Liver (tissue), 9 donors: ENCODE results near the gene CD28. TPM values are rescaled to one million over a fixed set of nuclear protein-coding genes. Genes with fewer than 3 reads are reported as not detected.

Source experiments
- DNase-seq: peaks from one replicate; pipeline ENCODE4 v3.0.0-alpha.2; 2017; ENCODE audit warnings: low spot score
- H3K27ac ChIP-seq, 2 donors: one replicate each; pipeline ENCODE4 v1.7.0; 2013; ENCODE audit warnings: inconsistent platforms in 2 of 2, low read length in 2 of 2, control low read depth in 1 of 2, low read depth in 1 of 2, mild to moderate bottlenecking in 1 of 2
- H3K27me3 ChIP-seq, 4 donors: one replicate each; pipeline versions ENCODE4 v1.6.1 to v1.7.0; 2013; ENCODE audit warnings: low read length in 3 of 4, inconsistent platforms in 1 of 4, mild to moderate bottlenecking in 1 of 4, moderate library complexity in 1 of 4; ENCODE audit not compliant: control insufficient read depth in 4 of 4, insufficient read depth in 4 of 4
- H3K36me3 ChIP-seq, 4 donors: one replicate each; pipeline versions ENCODE4 v1.6.1 to v1.7.0; 2013; ENCODE audit warnings: low read length in 3 of 4, mild to moderate bottlenecking in 3 of 4, low read depth in 1 of 4, moderate library complexity in 1 of 4; ENCODE audit not compliant: control insufficient read depth in 4 of 4, insufficient read depth in 3 of 4
- H3K4me1 ChIP-seq, 4 donors: one replicate each; pipeline versions ENCODE4 v1.6.1 to v1.7.0; 2013; ENCODE audit warnings: low read length in 3 of 4, mild to moderate bottlenecking in 3 of 4, moderate library complexity in 1 of 4; ENCODE audit not compliant: control insufficient read depth in 4 of 4, insufficient read depth in 4 of 4
- H3K4me3 ChIP-seq, 3 donors: one replicate each; pipeline versions ENCODE4 v1.6.1 to v1.7.0; 2013; ENCODE audit warnings: low read length in 3 of 3, control low read depth in 1 of 3, low read depth in 1 of 3, mild to moderate bottlenecking in 1 of 3
- H3K9ac ChIP-seq, 2 donors: one replicate each; pipeline ENCODE4 v1.7.0; 2013; ENCODE audit warnings: low read length in 2 of 2, mild to moderate bottlenecking in 2 of 2, moderate library complexity in 2 of 2, control low read depth in 1 of 2, low read depth in 1 of 2
- H3K9me3 ChIP-seq, 4 donors: one replicate each; pipeline versions ENCODE4 v1.6.1 to v1.7.0; 2013; ENCODE audit warnings: low read length in 3 of 4; ENCODE audit not compliant: control insufficient read depth in 4 of 4
- ATF3 ChIP-seq: IDR thresholded peaks from 2 replicates; pipeline ENCODE4 v1.6.1; 2016; ENCODE audit warnings: antibody characterized with exemption
- CTCF ChIP-seq: fragments of 150-350 bp; IDR thresholded peaks from 2 replicates; pipeline ENCODE4 v1.5.1; 2017; ENCODE audit warnings: improper control_type of control experiment, low read depth, low read length; ENCODE audit not compliant: missing input control
- FOXA1 ChIP-seq: IDR thresholded peaks from 2 replicates; pipeline ENCODE4 v1.6.1; 2016; ENCODE audit warnings: antibody characterized with exemption
- FOXA2 ChIP-seq: IDR thresholded peaks from 2 replicates; pipeline ENCODE4 v1.6.1; 2016; ENCODE audit warnings: antibody characterized with exemption
- GABPA ChIP-seq, 2 donors: IDR thresholded peaks in 1 of 2; conservative IDR thresholded peaks in 1 of 2; 2 replicates each; pipeline ENCODE4 v1.6.1; 2016; ENCODE audit warnings: antibody characterized with exemption in 2 of 2, mild to moderate bottlenecking in 1 of 2, moderate library complexity in 1 of 2
- HNF4A ChIP-seq, 2 donors: conservative IDR thresholded peaks; 2 replicates each; pipeline ENCODE4 v1.6.1; 2016; ENCODE audit warnings: antibody characterized with exemption in 2 of 2, mild to moderate bottlenecking in 2 of 2
- HNF4G ChIP-seq: IDR thresholded peaks from 2 replicates; pipeline ENCODE4 v1.6.1; 2016; ENCODE audit warnings: antibody characterized with exemption
- JUND ChIP-seq, 2 donors: IDR thresholded peaks; 2 replicates each; pipeline ENCODE4 v1.6.1; 2016; ENCODE audit warnings: antibody characterized with exemption in 2 of 2
- MAX ChIP-seq: IDR thresholded peaks from 2 replicates; pipeline ENCODE4 v1.6.1; 2016; ENCODE audit warnings: antibody characterized with exemption
- NR2F2 ChIP-seq: IDR thresholded peaks from 2 replicates; pipeline ENCODE4 v1.6.1; 2016; ENCODE audit warnings: antibody characterized with exemption
- RAD21 ChIP-seq, 2 donors: IDR thresholded peaks; 2 replicates each; pipeline ENCODE4 v1.6.1; 2016; ENCODE audit warnings: antibody characterized with exemption in 2 of 2, mild to moderate bottlenecking in 2 of 2
- REST ChIP-seq: IDR thresholded peaks from 2 replicates; pipeline ENCODE4 v1.6.1; 2016; ENCODE audit warnings: antibody characterized with exemption, mild to moderate bottlenecking
- SP1 ChIP-seq: IDR thresholded peaks from 2 replicates; pipeline ENCODE4 v1.6.1; 2018; ENCODE audit warnings: antibody characterized with exemption, mild to moderate bottlenecking
- TAF1 ChIP-seq: conservative IDR thresholded peaks from 2 replicates; pipeline ENCODE4 v1.6.1; 2016; ENCODE audit warnings: antibody characterized with exemption, mild to moderate bottlenecking
- ZBTB33 ChIP-seq: IDR thresholded peaks from 2 replicates; pipeline ENCODE4 v1.6.1; 2016; ENCODE audit warnings: antibody characterized with exemption
- WGBS: extraction: QIAGEN DNeasy Blood & Tissue Kit; methylation state at CpG from one replicate; pipeline ENCODE4 v1.1.7; 2013; 5-methylcytosine and 5-hydroxymethylcytosine counted together
- polyA plus RNA-seq, 2 donors: library from polyadenylated mRNA; stranded (reverse) in 1 of 2; unstranded in 1 of 2; fragments of 200-250 nt in 1 of 2; fragments of >200 nt in 1 of 2; fragmentation: Nextera tagmentation in 1 of 2; extraction: Ambion mirVana in 1 of 2; gene quantifications; one replicate each; pipeline versions ENCODE4 v1.2.1 to v1.2.3, GENCODE V29; 2013 to 2015
- total RNA-seq, 2 donors: library from RNA; depleted of rRNA; stranded (reverse); fragments of >200 nt; gene quantifications; one replicate each; pipeline ENCODE4 v1.2.3, GENCODE V29; 2014
- donor health status: healthy.
- donor health status: healthy.
- donor health status: healthy.
- donor health status: healthy.
- donor health status: healthy.

The CD28 gene
- total and polyA plus RNA-seq, 4 donors = 0.08 to 0.93 (median 0.33) TPM

GRCh38 chr2:203704430-203704829 lies 2.0 kb upstream of the CD28 start (continued):
- TF ChIP-seq TAF1 = no peak

- Histone ChIP-seq H3K36me3 (no peaks in the 10 kb centered on the region), H3K27me3 (no peaks in the 10 kb centered on the region), H3K4me1 (no peaks in the 10 kb centered on the region), H3K27ac (no peak overlapping the region), H3K4me3 (no peak overlapping the region), H3K9ac (no peak overlapping the region), H3K9me3 (no peaks in the 10 kb centered on the region)
- DNase-seq = no peak
- no peak for TF ChIP-seq ATF3
- TF ChIP-seq FOXA1 = no peak
- TF ChIP-seq NR2F2 = no peak
- no peak for TF ChIP-seq CTCF
- WGBS = 93% methylated on average over 6 of the region's 6 CpGs
These were observed 1.3 kb upstream of the CD28 start for GRCh38 chr2:203705178-203705577.

- TF ChIP-seq GABPA (IDR thresholded peaks at IDR 0.05 in 1 of 2, conservative IDR thresholded peaks at IDR 0.05 in 1 of 2) (no peak), ATF3 (no peak), HNF4A (conservative IDR thresholded peaks at IDR 0.05) (no peak)
- no peak for DNase-seq
- H3K4me1 ChIP-seq = no peaks in the 10 kb centered on the region
- peak overlapping the region in 1 of 2 donors; percentile 19 for H3K9ac ChIP-seq
- no peaks in the 10 kb centered on the region for H3K27me3 ChIP-seq
- H3K9me3 ChIP-seq = no peaks in the 10 kb centered on the region
- no peak overlapping the region for H3K4me3 ChIP-seq
- no peak overlapping the region for H3K27ac ChIP-seq
- no peaks in the 10 kb centered on the region for H3K36me3 ChIP-seq
- WGBS = 92% methylated on average over 5 of the region's 5 CpGs
These were observed 1.1 kb downstream of the CD28 start for GRCh38 chr2:203707530-203707929.

GRCh38 chr2:203708846-203709396 lies 2.5 kb downstream of the CD28 start:
- 95% methylated on average over 11 of the region's 11 CpGs for WGBS
- H3K9ac ChIP-seq = no peak overlapping the region
- H3K27me3 ChIP-seq = no peaks in the 10 kb centered on the region
- no peak overlapping the region for H3K27ac ChIP-seq
- H3K4me1 ChIP-seq = no peaks in the 10 kb centered on the region
- no peak for DNase-seq
- no peaks in the 10 kb centered on the region for H3K36me3 ChIP-seq
- H3K9me3 ChIP-seq = no peaks in the 10 kb centered on the region
- H3K4me3 ChIP-seq = no peak overlapping the region
- TF ChIP-seq HNF4A (conservative IDR thresholded peaks at IDR 0.05) = no peak
- TF ChIP-seq RAD21 (IDR thresholded peaks at IDR 0.05) = no peak
- TF ChIP-seq SP1 = no peak
- TF ChIP-seq GABPA (IDR thresholded peaks at IDR 0.05 in 1 of 2, conservative IDR thresholded peaks at IDR 0.05 in 1 of 2) = no peak
- no peak for TF ChIP-seq REST
- TF ChIP-seq JUND (IDR thresholded peaks at IDR 0.05) = no peak
- no peak for TF ChIP-seq NR2F2
- no peak for TF ChIP-seq FOXA1
- TF ChIP-seq FOXA2 = no peak
- TF ChIP-seq MAX = no peak
- no peak for TF ChIP-seq ATF3
- no peak for TF ChIP-seq ZBTB33
- TF ChIP-seq HNF4G = no peak
